ENCODE results near the gene PLXNA2. TPM values are rescaled to one million over a fixed set of nuclear protein-coding genes. Genes with fewer than 3 reads are reported as not detected.

Gene PLXNA2
- total and polyA plus RNA-seq, 2 of the 8 experiments (the other 6 are each of a cell fraction or from before 2014, with no cell fraction given) = 0.33 to 1.5 TPM

GRCh38 chr1:207983044-207983635 is 261.0 kb downstream of the PLXNA2 start:
- Histone ChIP-seq H2BK120ac (replicated peaks; ENCODE audit: low read depth, low read length) (no peak overlapping the region), H3K79me2 (ENCODE audit: control insufficient read depth in 1 of 2, insufficient read depth in 2 of 2, low read length in 2 of 2) (no peaks in the 10 kb centered on the region), H3K4me3 (ENCODE audit: extremely low read depth in 1 of 4, insufficient read depth in 2 of 4, low read depth in 3 of 4, low read length in 4 of 4) (no peak overlapping the region), H4K5ac (ENCODE audit: insufficient read length, low read depth, low read length) (no peak overlapping the region), H2AK5ac (ENCODE audit: low read depth, low read length) (no peak overlapping the region), H2BK12ac (ENCODE audit: low read depth, low read length) (no peak overlapping the region), H3K4ac (replicated peaks; ENCODE audit: insufficient read length, low read depth, low read length) (no peak overlapping the region), H2BK20ac (ENCODE audit: low read length) (no peak overlapping the region), H3K23ac (ENCODE audit: insufficient read length) (no peak overlapping the region), H3K23me2 (ENCODE audit: low read depth, low read length) (no peaks in the 10 kb centered on the region), H3K27ac (ENCODE audit: low read depth, low read length) (no peak overlapping the region), H3K18ac (ENCODE audit: extremely low read depth, low read length) (no peak overlapping the region), H2BK5ac (ENCODE audit: low read depth, low read length) (no peak overlapping the region), H3K4me1 (replicated peaks in 1 of 4; ENCODE audit: control insufficient read depth in 3 of 4, insufficient read depth in 4 of 4, low read length in 3 of 4) (no peaks in the 10 kb centered on the region), H3K56ac (replicated peaks; ENCODE audit: insufficient read length, low read depth, low read length) (no peak overlapping the region), H2BK15ac (ENCODE audit: low read length) (no peak overlapping the region), H2AFZ (ENCODE audit: low read length) (no peak overlapping the region), H4K20me1 (replicated peaks in 1 of 2; ENCODE audit: control insufficient read depth in 1 of 2, insufficient read depth in 2 of 2, low read length in 2 of 2) (no peaks in the 10 kb centered on the region), H3K9ac (replicated peaks in 1 of 4; ENCODE audit: extremely low read depth in 1 of 4, low read depth in 3 of 4, low read length in 3 of 4) (no peak overlapping the region), H3K4me2 (ENCODE audit: insufficient read depth in 1 of 2, low read depth in 2 of 2, low read length in 2 of 2) (no peak overlapping the region), H3K9me3 (ENCODE audit: insufficient read depth in 2 of 2, low read depth in 1 of 2, low read length in 1 of 2) (no peaks in the 10 kb centered on the region), H3K36me3 (ENCODE audit: control insufficient read depth in 2 of 4, insufficient read depth in 4 of 4, low read length in 3 of 4) (no peaks in the 10 kb centered on the region), H3K79me1 (ENCODE audit: low read depth, low read length) (no peaks in the 10 kb centered on the region; the same call in 1 of the 2 replicates), H3K14ac (ENCODE audit: insufficient read length) (no peak overlapping the region), H4K8ac (ENCODE audit: extremely low read depth, insufficient read depth, low read length) (no peak overlapping the region), H4K91ac (replicated peaks; ENCODE audit: insufficient read length, low read length) (no peak overlapping the region), H3K27me3 (replicated peaks in 1 of 4; ENCODE audit: control insufficient read depth in 3 of 4, extremely low read depth in 1 of 4, insufficient read depth in 3 of 4, low read length in 3 of 4) (no peaks in the 10 kb centered on the region)
- ChIA-PET POLR2A (ENCODE audit: partially characterized antibody) (no interaction called here), CTCF (ENCODE audit: partially characterized antibody) (interaction anchor here (0.8 kb wide), 1 partner anchor 10 kb away, joined by 8 read pairs; no protein-coding TSS in a partner anchor)
- WGBS, 2 experiments (ENCODE audit: extremely low coverage in 1 of 2, insufficient coverage in 1 of 2, insufficient read length in 1 of 2, insufficient replicate concordance in 2 of 2, low coverage in 1 of 2, low lambda C conversion rate in 2 of 2, missing lambda C conversion rate in 1 of 2) = 93% methylated on average over 6 of the region's 6 CpGs; no CpG with 5 or more reads in 1 of the 2 experiments
- DNase-seq (ENCODE audit: low read depth in 1 of 2, low spot score in 2 of 2) = no peak
- no peak for FAIRE-seq
- TF ChIP-seq RNF2 (IDR thresholded peaks at IDR 0.05; ENCODE audit: borderline replicate concordance, low read depth, low read length, missing control alignments, poor library complexity, severe bottlenecking) (no peak), KDM5A (IDR thresholded peaks at IDR 0.05; ENCODE audit: low read length) (no peak), SIRT6 (IDR thresholded peaks at IDR 0.05; ENCODE audit: low read length) (no peak), FOSL1 (IDR thresholded peaks at IDR 0.05; ENCODE audit: insufficient read depth, low read depth, low read length) (no peak), SUZ12 (IDR thresholded peaks at IDR 0.05; ENCODE audit: low read length) (no peak), HDAC6 (IDR thresholded peaks at IDR 0.05; ENCODE audit: low read depth, low read length) (no peak), TAF7 (optimal IDR thresholded peaks at IDR 0.05; ENCODE audit: borderline replicate concordance, low read depth, low read length) (no peak)
